ENCODE data around the gene ACP7.
"Not testable (repeated sequence)": the region's sequence is repeated elsewhere in the genome, so short reads cannot be mapped to it uniquely, and the experiment has no call there.

Gene ACP7, protein sequence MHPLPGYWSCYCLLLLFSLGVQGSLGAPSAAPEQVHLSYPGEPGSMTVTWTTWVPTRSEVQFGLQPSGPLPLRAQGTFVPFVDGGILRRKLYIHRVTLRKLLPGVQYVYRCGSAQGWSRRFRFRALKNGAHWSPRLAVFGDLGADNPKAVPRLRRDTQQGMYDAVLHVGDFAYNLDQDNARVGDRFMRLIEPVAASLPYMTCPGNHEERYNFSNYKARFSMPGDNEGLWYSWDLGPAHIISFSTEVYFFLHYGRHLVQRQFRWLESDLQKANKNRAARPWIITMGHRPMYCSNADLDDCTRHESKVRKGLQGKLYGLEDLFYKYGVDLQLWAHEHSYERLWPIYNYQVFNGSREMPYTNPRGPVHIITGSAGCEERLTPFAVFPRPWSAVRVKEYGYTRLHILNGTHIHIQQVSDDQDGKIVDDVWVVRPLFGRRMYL

DNA sequence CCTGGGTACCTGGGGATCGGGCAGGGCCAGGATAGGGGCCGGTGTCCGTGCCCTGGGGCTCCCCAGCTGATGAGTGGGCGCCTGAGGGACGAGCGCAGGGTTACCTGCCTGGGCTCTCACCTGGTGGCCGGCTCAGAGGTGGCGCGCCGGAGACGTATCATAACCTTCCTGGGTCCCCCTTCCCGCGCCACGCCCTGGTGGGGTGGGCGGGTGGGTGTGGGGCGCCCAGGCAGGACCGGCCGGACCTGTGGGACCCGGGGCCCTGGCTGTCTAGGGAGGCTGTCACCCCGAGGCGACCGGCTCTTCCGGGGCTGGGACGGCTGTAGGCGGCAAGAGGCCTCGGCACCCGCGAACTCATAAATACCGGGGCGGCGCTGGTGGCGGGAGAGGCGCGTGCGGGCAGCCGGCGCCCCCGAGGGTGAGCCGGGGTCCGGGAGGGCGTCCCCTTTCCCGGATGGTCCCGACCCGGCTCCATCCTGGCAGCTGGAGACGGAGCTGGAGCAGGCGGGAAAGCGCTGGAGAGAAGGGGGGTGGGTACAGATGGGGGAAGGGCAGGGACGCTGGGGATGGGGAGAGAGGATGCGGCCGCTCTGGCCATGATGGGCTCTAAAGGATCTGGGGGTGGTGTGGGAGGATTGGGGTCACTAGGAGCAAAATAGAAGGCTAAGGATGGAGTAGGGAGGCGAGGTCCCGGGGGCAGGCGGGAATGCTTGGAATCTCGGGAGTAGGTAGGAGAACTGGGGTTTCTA lies at the start of gene ACP7:
Gene ACP7 (plus strand): TSS at position 386 of the 749 bp plus-strand sequence. CDS start 902 bp downstream, outside the sequence.
- no peak for DNase-seq

DNA sequence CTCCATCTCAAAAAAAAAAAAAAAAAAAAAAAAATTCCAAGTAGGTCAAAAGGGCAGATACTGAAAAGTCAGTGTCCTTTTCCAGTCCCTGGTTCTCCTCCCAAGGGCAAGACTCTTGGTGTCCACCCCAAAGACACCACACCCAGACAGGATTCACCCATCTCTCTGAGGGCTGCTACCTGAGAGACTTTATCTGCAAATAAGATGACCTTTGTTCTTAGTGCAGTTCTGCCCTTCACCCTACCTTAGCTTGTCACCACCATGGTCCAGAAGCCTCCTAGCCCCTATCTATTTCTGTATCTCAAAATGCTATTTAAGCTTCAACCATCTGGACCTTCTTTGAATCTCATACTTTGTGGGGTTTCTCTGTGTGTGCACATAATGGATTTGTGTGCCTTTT lies 47.6 kb upstream of the ACP7 start:
- no peak for DNase-seq

DNA sequence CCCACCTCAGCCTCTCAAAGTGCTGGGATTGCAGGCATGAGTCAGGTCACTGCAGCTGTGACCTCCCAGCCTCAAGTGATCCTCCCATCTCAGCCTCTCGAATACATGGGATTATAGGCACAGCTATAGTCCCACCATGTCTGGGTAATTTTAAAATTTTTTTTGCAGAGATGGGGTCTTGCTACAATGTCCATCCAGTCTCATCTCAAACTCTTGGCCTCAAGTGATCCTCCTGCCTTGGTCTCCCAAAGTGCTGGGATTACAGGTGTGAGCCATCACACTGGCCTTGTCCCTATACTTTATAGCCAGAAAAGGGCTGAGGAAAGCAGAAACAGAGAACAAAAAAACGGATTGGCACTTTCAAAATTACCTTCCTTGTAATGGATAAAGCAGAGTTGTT lies 47.0 kb upstream of the ACP7 start:
- DNase-seq: no peak

DNA sequence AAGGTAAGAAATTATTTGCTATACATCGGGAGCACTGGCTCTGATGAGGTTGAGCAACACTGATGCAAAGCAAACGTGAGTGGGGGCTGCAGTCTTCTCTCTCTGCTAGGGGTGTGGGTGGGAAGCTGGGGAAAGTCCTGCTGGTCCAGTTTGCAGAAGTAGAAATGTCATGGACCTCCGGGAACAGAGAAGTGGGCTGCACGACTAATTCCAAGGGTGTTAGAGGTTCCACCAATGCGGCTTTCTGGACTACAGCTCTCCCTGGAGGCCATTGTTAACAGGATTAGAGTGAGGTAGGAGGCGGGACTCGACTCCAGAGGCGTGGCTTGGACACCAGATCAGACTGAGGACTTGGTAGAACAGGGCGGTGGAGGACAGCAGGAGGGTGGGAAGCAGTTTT lies 46.1 kb upstream of the ACP7 start:
- peak; percentile 45 for DNase-seq

DNA sequence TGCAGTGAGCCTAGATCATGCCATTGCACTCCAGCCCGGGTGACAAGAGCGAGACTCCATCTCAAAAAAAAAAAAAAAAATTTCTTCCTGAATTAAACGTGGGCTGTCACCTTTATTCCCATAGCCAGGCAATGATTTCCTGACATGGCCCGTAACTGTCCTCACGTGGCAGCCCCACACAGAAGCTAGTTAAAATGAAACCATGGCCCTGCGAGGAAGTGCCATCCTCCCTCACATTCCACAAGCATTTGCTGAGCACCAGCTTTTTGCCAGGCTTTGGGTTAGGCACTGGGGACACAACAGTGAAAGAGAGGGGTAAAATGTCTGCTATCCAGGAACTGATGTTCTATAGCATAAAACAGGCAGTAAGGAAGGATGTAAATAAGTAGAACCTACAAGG lies 38.7 kb upstream of the ACP7 start:
- no peak for DNase-seq

DNA sequence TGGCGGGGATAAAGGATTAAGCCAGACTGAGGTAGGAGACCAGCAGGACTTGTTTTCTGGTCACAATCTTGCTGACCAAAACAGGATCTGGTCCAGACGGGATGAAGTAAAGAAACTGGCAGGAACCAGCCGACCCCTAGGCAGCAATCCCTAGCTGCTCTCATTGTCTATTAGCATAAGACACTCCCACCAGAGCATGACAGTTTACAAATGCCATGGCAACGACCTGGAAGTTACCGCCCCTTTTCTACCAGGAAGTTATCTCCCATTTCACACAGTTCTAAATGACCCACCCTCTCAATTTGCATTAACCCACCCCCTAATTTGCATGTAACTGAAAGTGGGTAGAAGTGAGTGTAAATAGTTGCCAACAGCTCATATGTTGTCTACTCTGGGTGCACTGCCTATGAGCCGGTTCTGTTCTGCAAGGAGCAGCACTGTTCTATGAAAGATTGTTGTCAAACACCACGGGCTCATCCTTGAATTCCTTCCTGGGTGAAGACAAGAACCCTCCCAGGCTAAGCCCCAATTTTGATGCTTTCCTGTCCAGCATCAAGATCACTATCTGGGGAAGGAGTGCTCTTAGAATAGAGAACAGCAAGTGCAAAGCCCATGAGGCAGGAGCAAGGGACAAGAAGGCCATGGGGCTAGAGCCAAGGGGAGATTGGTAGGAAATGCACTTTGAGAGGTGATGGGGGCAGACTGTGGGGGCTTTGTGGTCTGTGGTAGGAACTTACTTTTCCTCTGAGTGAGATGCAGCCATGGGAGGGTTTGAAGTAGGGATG lies 37.9 kb upstream of the ACP7 start:
- DNase-seq: no peak

DNA sequence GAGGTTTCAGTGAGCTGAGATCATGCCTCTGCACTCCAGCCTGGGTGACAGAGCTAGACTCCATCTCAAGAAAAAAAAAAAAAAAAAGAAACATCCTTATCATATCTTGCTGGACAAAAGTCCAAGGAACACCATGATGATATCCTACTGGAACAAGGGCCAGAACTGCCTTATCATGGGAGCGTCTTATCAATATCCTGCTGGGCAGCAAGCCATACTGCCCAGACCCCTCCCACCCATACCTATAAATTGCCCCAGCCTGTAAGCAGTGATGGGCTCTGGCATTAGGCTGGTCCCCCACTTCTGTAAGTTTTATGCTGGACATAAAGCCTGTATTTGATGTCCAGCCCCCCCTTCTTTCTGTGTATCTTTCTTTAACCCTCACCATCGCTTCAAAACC lies 37.1 kb upstream of the ACP7 start:
- DNase-seq: no peak

DNA sequence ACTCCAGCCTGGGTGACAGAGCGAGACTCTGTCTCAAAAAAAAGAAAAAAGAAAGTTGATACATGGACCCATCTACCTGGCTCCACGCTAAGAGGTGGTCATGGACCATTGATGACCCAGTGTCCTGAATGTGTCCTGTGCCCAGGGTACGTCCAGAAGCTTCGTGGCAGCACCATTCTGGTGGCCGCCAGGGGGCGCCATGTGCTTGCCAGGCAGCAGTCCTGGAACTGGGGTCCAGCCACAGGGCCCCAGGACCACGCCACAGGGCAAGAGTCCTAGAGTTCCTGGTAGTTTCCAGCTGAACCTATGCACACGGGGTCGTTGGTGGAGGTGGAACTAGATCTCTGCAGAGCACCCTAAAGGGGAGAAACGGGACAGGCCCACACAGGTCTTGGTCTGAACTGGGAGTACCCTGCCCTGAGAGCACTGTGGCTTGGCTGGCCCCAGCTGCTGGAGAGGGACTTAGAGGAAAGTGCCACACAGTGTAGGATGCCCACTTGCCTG lies 31.9 kb upstream of the ACP7 start:
- peak; percentile 62 for DNase-seq

DNA sequence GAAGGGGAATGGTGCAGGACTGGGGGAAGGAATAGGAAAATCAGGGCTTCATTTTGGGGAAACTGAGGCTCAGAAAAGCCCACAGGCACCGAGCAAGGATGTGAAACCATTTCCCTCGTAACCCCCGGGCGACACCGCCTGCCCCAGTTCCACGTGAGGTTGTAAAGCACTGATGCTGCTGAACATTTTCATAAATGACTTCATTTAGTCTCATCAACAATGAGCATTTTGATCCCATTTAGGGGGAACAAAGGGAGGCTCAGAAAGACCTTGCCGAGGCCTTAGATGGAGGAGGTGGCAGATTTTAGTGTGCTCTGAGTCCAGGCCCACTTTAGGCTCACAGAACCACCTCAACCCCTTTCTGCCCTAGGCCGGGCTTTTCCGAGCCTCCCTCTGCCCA lies 31.3 kb upstream of the ACP7 start:
- no peak for DNase-seq

DNA sequence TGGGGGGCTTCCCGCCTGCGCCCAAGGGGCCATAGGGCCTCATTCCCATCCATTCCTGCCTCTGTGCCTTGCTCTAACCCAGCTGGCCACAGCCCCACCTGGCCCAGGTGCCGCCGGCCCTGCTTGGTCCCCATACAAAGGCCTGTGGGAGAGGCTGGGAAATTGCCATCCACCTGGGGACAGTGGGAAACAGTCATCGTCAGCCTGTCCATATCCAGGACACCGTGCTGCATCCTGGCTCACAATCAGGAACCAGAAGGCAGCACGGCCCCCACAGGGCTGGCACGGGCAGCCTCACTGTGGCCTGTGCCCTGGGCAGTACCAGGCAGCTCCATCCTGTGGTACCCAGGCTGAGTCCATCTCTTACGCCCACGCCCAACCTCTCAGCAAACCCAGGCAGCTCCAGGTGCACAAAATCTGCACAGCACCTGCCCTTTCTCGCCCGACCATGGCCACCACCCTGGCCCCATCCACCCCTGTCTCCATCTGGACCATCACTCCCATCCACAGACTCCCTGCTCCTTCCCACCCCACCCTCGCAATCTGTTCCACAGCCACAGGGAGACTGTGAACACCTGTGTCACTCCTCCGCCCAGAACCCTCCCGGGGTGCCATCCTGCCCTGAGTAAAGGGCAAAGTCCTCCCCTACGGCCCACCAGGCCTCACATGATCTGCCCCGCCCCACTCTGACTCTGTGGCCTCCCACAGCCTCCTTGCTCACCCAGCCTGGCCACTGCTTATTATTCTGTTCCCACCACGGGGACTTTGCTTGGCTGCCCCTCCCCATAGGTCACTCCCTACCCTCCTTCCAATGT lies 30.7 kb upstream of the ACP7 start:
- peak; percentile 60 for DNase-seq

DNA sequence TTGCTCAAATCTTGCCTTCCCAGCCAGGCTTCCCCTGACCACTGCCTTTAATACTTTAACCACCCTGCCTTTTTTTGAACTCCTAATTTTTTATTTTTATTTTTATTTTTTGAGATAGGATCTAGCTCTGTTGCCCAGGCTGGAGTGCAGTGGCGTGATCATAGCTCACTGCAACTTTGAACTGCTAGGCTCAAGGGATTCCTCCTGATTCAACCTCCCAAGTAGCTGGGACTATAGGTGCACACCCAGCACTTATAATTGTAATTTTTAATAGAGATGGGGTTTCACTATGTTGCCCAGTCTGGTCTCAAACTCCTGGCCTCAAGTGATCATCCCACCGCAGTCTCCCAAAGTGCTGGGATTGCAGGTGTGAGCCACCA lies 30.1 kb upstream of the ACP7 start:
- no peak for DNase-seq

DNA sequence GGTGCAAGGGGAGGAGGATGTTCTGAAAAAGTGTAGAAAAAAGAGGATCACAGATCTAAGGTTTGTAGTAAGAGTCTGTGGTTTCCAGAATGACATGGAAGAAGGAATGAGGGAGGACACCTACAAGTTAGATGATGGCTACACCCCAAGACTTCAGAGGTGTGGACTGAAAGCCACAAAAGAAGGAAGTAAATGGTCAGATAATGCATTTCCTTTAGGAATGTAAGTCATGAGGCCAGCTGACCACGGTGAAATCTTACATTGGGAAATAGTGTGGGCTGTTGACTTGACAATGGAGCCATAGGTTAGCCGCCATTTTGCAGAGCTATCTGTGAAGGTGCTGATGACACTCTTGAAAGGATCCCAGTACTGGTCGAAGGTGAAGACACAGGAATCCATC lies 26.6 kb upstream of the ACP7 start:
- no peak for DNase-seq

DNA sequence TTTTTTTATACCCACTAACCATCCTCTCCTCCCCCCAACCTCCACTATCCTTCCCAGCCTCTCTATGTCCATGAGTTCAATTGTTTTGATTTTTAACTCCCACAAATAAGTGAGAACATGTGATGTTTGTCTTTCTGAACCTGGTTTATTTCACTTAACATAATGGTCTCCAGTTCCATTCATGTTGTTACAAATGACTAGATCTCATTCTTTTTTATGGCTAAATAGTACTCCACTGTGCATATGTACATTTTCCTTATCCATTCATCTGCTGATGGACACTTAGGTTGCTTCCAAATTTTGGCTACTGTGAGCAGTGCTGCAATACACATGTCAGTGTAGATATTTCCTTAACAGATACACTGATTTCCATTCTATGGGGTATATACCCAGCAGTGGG lies 24.9 kb upstream of the ACP7 start:
- DNase-seq: no peak

DNA sequence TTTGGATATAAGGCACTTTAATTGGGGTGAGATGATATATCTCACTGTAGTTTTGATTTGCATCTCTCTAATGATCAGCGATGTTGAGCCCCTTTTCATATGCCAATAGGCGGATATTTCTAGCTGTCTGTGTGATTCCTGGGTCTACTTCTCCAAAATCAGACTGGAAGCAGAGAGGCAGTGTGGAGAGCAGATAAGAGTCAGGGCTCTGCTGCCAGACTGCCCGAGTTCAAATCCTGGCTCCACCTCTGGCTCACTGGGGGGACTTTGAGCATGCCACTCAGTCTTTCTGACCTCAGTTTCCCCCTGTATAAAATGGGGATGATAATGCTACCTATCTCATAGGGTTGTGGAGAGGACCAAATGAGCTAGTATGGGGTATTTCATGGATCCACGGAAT lies 24.0 kb upstream of the ACP7 start:
- no peak for DNase-seq

DNA sequence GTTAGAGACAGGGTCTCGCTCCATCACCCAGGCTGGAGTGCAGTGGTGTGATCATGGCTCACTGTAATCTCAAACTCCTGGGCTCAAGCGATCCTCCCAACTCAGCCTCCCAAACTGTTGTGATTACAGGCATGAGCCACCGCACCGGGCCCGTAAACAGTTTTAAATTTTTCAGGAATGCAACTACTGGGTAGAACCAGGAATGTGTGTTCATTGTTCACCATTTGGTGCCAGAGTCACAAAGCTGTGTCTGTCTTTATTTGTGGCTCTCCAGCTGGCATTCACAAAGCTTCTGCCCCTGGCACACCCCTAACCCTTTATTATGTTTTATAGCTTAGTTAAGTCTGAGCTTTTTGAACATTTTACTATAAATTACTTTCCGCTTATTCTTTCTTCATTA lies 19.8 kb upstream of the ACP7 start:
- no peak for DNase-seq

DNA sequence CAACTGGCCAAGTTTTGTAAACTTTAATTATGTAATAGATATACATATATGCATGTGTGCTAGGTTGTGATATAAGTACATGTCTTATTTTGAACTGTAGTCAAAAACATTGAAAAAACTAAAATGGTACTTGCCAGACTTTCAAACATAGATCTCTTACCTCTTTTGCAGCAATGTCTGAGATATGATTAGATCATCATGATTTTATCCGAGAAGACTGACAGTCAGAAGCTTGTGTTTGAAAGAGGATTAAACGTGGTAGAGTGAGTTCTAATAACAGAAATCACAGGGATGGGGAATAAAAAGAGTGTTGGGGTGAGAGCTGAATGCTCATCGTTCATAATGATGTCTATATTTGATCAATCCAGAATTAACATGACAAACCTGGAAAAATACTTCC lies 18.2 kb upstream of the ACP7 start:
- DNase-seq: no peak

DNA sequence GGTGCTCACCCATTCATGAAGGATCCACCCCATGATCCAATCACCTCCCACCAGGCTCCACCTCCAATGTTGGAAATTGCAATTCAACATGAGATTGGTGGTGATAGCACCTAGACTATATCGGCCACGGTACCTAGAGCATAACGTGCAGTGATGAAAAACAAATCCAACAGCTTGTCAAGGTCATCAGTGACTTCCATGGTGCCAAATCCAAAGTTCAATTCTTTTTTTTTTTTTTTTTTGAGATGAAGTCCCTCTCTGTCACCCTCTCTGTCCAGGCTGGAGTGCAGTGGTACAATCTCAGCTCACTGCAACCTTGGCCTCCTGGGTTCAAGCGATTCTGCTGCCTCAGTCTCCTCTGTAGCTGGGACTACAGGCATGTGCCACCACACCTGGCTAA lies 17.1 kb upstream of the ACP7 start:
- DNase-seq: no peak

DNA sequence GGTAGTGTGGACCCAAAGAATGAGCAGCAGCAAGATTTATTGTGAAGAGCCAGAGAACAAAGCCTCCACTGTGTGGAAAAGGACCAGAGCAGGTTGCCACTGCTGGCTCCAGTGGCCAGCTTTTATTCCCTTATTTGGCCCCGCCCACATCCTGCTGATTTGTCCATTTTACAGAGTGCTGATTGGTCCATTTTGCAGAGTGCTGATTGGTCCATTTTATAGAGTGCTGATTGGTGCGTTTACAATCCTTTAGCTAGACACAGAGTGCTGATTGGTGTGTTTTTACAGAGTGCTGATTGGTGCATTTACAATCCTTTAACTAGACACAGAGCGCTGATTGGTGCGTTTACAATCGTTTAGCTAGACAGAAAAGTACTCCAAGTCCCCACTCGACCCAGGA lies 15.9 kb upstream of the ACP7 start:
- DNase-seq: not testable (repeated sequence)

DNA sequence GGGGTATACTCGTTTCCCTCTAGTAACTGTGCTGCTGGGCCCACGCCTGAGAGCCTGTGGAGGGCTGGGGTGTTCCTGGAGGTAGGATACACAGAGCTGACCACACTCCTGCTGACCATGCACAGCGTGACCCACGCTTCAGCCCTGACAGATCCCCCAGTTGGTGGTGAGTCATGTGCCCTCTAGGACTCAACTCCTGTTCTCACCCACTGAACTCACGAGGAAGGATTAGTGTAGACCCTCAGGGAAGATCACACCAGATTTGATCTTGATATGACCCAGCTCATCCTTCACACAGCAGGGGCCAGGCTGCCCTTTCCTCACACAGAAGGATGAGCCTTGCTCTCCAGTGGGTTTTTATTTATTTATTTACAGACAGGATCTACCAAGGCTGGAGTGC lies 13.3 kb upstream of the ACP7 start:
- no peak for DNase-seq

DNA sequence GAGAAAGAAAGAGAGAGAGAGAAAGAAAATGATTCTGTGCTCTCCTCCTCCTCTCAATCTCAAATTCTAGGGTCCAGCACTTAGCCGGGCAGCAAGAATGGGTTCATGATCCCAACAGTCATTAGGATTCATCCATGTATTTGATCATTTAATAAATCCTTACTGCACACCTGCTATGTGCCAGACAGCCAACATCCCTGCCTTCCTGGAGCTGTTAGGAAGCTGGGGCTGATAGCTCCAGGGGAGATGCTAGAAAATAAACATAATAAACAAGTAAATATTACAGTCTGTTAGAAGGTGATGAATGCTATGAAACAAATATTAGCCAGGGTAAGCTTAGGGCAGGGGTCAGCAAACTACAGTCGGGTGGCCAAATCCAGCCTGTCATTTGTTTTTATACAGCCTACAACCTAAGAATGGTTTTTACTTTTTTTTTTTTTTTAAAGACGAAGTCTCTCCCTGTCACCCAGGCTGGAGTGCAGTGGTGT lies 9.9 kb upstream of the ACP7 start:
- no peak for DNase-seq

DNA sequence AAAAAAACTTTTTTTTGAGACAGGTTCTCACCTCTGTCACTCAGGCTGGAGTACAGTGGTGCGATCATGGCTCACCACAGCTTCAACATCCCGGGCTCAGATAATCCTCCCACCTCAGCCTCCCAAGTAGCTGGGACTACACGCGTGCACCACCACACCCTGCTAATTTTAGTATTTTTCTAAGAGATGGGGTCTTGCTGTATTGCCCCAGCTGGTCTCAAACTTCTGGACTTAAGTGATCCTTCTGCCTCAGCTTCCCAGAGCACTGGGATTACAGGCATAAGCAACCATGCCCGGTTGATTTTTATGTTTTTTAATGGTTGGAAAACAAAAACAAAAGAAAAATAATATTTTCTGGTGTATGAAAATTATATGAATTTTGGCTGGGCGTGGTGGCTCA lies 9.2 kb upstream of the ACP7 start:
- no peak for DNase-seq

DNA sequence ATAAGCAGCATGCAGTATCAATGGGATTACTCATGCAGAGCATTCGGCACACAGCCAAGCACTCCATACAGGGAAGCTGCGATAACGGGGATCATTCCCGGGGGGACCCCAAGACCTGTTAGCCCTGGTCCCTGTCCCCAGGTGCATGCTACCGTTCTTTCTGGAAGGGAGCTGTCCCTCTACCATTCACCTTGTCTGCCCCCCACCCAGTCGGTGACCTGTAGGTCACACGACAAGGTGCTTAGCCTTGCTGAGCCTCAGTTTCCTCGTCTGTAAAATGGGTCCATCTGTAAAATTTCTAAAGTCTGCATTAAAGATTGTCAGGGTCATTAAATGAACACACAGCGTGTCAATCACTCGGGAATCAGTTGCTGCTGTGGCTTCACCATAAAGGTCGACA lies 6.8 kb upstream of the ACP7 start:
- no peak for DNase-seq

All from NCI-H69 (cell line).